ENCODE measurements around the gene XYLT2. TPM values are rescaled to one million over a fixed set of nuclear protein-coding genes. Genes with fewer than 3 reads are reported as not detected.

Gene XYLT2
- total and polyA plus RNA-seq, 2 of the 13 experiments (the other 11 are each of a cell fraction or from before 2014, with no cell fraction given): 17.0 to 22.1 TPM

DNA sequence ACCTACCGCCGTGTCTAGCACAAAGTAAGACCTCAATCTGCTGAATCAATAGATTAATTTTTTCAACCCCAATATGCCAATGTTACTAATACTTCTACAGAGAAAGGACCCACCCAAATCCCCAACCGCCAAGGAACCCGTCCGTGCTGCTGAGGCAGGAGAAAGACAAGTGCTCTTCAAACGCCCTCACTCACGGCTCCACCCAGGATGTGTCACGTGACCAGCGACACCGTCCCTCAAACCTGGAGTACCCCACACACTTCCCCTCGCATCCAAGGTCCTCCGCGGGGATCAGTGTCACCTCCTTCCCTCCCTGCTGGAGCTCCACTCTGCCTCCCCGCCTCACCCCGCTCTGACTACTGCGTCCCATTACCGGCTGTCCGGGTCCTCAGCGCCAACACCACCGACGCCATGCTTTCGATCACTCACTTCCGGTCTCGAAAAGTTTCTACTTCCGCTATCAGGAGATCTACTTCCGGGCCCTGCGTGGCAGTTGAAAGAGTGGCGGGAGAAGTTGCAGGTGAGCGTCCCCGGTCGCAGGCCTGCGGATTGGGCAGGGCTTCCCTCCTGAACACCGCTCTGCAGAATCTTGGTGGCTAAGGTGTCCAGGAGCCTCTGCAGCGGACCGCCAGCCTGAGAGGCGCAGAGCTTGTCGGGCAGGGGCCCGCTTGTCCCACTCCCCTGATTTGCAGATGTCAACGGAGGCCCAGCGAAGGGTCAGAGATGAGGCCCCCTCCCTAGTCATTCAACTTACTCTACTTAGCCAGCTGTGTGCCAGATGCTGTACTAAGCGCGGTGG is 27.0 kb downstream of the XYLT2 start, which contains the start of the genes EME1 and MRPL27 (continued):
- TF ChIP-seq, protein P1, sequence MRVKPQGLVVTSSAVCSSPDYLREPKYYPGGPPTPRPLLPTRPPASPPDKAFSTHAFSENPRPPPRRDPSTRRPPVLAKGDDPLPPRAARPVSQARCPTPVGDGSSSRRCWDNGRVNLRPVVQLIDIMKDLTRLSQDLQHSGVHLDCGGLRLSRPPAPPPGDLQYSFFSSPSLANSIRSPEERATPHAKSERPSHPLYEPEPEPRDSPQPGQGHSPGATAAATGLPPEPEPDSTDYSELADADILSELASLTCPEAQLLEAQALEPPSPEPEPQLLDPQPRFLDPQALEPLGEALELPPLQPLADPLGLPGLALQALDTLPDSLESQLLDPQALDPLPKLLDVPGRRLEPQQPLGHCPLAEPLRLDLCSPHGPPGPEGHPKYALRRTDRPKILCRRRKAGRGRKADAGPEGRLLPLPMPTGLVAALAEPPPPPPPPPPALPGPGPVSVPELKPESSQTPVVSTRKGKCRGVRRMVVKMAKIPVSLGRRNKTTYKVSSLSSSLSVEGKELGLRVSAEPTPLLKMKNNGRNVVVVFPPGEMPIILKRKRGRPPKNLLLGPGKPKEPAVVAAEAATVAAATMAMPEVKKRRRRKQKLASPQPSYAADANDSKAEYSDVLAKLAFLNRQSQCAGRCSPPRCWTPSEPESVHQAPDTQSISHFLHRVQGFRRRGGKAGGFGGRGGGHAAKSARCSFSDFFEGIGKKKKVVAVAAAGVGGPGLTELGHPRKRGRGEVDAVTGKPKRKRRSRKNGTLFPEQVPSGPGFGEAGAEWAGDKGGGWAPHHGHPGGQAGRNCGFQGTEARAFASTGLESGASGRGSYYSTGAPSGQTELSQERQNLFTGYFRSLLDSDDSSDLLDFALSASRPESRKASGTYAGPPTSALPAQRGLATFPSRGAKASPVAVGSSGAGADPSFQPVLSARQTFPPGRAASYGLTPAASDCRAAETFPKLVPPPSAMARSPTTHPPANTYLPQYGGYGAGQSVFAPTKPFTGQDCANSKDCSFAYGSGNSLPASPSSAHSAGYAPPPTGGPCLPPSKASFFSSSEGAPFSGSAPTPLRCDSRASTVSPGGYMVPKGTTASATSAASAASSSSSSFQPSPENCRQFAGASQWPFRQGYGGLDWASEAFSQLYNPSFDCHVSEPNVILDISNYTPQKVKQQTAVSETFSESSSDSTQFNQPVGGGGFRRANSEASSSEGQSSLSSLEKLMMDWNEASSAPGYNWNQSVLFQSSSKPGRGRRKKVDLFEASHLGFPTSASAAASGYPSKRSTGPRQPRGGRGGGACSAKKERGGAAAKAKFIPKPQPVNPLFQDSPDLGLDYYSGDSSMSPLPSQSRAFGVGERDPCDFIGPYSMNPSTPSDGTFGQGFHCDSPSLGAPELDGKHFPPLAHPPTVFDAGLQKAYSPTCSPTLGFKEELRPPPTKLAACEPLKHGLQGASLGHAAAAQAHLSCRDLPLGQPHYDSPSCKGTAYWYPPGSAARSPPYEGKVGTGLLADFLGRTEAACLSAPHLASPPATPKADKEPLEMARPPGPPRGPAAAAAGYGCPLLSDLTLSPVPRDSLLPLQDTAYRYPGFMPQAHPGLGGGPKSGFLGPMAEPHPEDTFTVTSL (CRISPR knock-in tag; IDR thresholded peaks at IDR 0.05; ENCODE audit: borderline replicate concordance): no peak
- TF ChIP-seq ZNF260 (CRISPR knock-in tag; IDR thresholded peaks at IDR 0.05; ENCODE audit: borderline replicate concordance, low read depth): no peak
- peak; percentile 100 for TF ChIP-seq GABPB1 (CRISPR knock-in tag; IDR thresholded peaks at IDR 0.05)
- peak; percentile 92 for TF ChIP-seq ZNF883 (CRISPR knock-in tag; IDR thresholded peaks at IDR 0.05; ENCODE audit: not compliant biosample characterization)
- TF ChIP-seq AGO1 (IDR thresholded peaks at IDR 0.05; ENCODE audit: low read depth, low read length, poor library complexity, severe bottlenecking): no peak
- no peak for TF ChIP-seq ZMYM2 (CRISPR knock-in tag; IDR thresholded peaks at IDR 0.05)
- TF ChIP-seq, protein P2, sequence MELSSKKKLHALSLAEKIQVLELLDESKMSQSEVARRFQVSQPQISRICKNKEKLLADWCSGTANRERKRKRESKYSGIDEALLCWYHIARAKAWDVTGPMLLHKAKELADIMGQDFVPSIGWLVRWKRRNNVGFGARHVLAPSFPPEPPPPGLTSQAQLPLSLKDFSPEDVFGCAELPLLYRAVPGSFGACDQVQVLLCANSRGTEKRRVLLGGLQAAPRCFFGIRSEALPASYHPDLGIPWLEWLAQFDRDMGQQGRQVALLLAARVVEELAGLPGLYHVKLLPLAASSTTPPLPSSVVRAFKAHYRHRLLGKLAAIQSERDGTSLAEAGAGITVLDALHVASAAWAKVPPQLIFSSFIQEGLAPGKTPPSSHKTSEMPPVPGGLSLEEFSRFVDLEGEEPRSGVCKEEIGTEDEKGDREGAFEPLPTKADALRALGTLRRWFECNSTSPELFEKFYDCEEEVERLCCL (CRISPR knock-in tag; IDR thresholded peaks at IDR 0.05; ENCODE audit: borderline replicate concordance): peak; percentile 56; the same call in 1 of the 2 replicates
- 0 out of 4 replicates have a peak, but pooled peaks of 1 of the 2 experiments have one; percentile 32 for TF ChIP-seq EP300 (IDR thresholded peaks at IDR 0.05; ENCODE audit: low read depth in 2 of 2, low read length in 2 of 2)
- TF ChIP-seq EP300 (CRISPR knock-in tag; IDR thresholded peaks at IDR 0.05; ENCODE audit: borderline replicate concordance): peak; percentile 45
- TF ChIP-seq, protein P3, sequence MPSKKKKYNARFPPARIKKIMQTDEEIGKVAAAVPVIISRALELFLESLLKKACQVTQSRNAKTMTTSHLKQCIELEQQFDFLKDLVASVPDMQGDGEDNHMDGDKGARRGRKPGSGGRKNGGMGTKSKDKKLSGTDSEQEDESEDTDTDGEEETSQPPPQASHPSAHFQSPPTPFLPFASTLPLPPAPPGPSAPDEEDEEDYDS (CRISPR knock-in tag; IDR thresholded peaks at IDR 0.05): peak; percentile 68
- no peak for TF ChIP-seq CEBPB (IDR thresholded peaks at IDR 0.05; ENCODE audit: borderline replicate concordance, low read depth, low read length)
- TF ChIP-seq SPEN (CRISPR knock-in tag; IDR thresholded peaks at IDR 0.05; ENCODE audit: low read depth): peak; percentile 96
- peak; percentile 95 for TF ChIP-seq BHLHE40 (IDR thresholded peaks at IDR 0.05; ENCODE audit: low read length)
- no peak for TF ChIP-seq ARNT (IDR thresholded peaks at IDR 0.05)
- peak; percentile 79 for TF ChIP-seq SP5 (CRISPR knock-in tag; IDR thresholded peaks at IDR 0.05; ENCODE audit: borderline replicate concordance, low read depth)
- TF ChIP-seq, protein P4, sequence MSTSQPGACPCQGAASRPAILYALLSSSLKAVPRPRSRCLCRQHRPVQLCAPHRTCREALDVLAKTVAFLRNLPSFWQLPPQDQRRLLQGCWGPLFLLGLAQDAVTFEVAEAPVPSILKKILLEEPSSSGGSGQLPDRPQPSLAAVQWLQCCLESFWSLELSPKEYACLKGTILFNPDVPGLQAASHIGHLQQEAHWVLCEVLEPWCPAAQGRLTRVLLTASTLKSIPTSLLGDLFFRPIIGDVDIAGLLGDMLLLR (CRISPR knock-in tag; IDR thresholded peaks at IDR 0.05): peak; percentile 99
- TF ChIP-seq, protein P5, sequence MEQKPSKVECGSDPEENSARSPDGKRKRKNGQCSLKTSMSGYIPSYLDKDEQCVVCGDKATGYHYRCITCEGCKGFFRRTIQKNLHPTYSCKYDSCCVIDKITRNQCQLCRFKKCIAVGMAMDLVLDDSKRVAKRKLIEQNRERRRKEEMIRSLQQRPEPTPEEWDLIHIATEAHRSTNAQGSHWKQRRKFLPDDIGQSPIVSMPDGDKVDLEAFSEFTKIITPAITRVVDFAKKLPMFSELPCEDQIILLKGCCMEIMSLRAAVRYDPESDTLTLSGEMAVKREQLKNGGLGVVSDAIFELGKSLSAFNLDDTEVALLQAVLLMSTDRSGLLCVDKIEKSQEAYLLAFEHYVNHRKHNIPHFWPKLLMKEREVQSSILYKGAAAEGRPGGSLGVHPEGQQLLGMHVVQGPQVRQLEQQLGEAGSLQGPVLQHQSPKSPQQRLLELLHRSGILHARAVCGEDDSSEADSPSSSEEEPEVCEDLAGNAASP (CRISPR knock-in tag; IDR thresholded peaks at IDR 0.05; ENCODE audit: borderline replicate concordance): peak; percentile 77; the same call in 1 of the 2 replicates
- TF ChIP-seq, protein P6, sequence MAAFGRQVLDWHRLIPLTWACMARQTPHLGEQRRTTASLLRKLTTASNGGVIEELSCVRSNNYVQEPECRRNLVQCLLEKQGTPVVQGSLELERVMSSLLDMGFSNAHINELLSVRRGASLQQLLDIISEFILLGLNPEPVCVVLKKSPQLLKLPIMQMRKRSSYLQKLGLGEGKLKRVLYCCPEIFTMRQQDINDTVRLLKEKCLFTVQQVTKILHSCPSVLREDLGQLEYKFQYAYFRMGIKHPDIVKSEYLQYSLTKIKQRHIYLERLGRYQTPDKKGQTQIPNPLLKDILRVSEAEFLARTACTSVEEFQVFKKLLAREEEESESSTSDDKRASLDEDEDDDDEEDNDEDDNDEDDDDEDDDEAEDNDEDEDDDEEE (CRISPR knock-in tag; IDR thresholded peaks at IDR 0.05): peak; percentile 73

All from HepG2 (cell line).